ENCODE measurements around the gene TAB2.
"Not testable (repeated sequence)": the region's sequence is repeated elsewhere in the genome, so short reads cannot be mapped to it uniquely, and the experiment has no call there.

Gene TAB2

DNA sequence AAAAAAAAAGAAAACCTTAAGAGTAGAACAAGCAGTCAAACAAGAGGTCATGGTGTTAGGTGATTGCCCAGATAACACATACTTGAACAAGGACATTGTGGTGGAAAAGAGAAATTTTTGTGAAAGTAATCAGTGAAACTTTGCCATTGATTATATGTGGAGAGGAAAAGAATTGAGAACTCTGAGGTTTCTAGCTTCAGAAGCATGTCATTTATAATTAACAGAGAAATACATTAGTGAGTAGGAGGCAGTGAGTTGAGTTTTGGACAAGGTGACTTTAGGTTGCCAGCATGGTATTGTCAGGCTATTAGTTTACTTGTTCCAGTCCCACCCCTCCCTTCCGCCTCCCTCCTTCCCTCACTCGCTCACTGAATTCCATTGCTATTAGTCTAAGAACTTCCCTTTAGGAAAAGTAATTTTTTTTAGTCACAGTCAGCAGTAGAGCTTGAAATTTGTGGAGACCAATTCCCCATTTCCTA, 17.2 kb downstream of the TAB2 start:
- DNase-seq = no peak

DNA sequence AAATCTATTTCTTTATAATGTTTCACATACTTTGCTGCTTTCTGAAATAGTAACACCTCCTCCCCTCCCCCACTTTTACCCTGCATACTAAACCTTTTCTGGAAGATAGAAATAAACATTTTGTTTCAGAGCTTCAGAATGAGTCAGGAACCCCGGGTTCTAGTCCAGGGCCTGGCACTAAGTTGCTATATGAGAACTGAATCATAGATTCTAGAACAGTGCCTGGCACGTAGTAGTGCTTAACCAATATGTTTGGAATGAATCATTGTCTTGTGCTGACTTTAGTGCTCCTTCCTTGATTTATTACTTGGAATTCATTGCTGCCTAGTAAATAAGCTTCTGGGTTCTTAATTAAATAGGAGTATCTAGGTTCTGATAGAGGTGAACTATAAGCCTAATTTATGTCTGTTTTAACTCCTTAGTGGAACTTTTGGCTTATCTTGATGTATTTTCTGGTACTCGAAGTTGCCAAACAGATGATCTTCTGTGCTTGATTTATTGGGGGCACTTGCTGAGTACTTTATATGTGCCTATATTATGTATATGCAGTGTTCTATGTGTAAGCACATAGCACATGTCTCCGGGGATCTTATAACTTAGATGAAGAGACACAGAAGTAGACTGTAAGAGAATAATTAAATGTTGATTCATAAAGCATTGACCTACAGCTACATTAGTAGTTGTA, 18.6 kb downstream of the TAB2 start:
- DNase-seq = peak; percentile 41 to 48

DNA sequence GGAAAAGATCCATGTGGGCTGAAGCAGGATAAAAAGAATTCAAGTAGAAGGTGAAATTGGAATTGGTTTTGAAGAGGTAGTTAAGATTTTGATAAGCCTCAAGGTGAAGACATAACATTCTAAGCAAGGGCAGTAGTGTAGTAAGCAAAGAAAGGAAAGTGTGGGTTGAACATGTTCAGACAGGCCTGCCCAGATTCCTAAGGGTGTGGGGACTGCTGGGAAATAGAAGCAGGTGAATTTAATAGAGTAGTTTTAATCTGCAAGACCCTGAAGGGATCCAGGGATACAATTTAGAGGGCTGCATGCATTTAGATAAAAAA, 19.1 kb downstream of the TAB2 start:
- no peak for DNase-seq

DNA sequence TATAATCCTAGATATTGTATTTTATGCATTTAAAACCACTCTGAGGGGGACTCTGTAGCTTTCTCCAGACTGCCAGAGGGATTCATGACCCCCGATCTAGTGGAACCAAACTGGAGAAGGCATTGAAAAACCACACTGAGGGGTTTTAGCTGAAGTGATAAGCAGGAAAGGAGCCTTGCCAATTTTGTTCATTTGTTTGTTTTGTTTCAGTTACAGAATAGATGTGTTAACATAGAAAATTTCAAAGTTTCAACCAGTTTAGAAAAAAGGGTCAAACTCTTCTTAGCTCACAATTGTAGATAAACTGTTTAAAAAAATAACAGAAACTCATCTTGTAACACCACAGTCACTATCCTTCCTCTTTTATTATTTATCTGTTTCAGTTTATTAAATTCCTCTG, 19.8 kb downstream of the TAB2 start:
- no peak for DNase-seq

DNA sequence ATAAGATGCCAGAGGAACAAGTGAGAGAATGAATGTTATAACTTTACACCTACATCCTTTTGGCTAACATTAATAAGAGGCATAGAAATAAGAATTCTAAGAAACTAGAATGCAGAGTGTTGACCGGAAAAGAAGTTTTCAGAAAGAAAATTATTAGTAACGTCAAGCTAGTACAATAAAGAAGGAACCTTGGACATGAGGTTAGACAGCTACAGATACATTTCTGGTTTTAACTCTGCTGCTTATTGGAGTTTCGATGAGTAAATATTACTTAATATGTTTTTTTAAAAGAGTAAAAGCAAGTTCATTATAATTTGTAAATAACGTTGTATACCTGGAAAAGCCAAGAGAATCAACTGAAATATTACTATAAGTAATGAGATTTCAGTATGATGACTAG, 22.7 kb downstream of the TAB2 start:
- no peak for DNase-seq

DNA sequence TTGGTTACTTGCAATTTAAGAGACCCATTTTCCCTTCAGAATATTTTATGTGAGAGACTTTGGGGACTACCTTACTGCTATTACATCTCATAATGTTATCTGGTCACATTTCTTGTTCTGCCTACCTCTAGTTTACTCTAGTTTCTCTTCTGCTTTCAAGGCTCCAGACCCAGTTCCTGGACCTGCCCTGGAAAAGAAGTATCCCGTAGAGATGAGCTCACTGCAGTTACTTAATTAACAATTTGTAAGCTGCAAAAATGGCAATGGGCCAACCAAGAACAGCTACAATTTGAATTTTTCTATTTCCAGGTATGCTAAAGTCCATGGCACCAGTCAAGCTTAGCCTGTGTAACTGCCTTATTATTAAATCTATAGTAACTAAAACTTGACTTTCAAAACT, 25.0 kb downstream of the TAB2 start:
- DNase-seq = no peak

DNA sequence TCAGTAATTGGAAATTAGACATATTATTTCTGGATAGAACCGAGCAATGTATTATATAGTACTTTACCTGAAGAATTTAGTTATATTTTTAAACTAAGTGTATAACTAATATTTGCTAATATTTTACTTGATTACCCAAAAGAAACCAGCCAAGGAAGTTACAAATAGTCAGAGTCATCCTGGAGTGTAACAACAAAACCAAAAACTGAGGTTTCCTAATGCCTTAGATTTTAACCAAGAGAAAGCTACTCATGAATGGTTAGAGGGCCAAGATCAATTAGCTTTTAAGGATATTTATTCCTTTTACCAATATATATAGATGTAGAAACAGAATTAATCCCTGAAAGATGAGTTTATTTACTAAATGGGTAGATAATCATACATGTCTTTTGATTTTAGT, 26.0 kb downstream of the TAB2 start:
- DNase-seq = no peak

DNA sequence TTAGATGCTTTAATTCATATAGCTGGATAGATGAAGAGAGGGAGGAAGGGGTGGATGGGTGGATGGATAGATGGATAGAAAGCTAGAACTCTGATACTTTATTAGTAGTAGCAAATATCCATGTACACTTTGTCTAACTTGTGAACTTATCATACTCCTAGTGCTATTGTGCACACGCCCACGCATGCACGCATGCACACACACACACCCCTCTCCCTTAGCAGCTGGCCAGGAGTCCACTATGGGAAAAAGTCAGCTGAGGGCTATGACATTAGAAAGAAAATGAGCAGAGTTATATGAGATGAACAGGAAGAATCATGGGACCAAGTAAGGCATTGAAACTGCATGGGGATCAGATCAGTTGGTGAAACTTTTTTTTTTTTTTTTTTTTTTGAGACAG, 28.6 kb downstream of the TAB2 start:
- no peak for DNase-seq

DNA sequence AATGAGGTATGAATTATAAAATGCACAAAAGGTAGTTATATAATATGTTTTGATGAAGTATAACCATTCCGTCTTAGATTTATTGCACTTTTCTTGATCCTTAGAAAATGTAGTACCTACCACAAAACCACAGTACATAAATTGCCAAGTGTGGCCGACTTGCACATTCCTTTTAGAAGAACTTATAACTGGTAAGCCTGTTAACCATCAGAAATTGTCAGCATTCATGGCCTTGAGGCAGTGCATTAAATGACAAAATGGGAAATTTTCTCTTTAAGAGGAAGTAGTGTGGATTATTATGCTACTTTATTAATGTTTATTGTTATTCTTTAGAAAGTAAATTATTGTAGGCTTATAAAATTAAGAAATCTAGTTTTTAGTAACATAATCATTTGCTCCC, 29.6 kb downstream of the TAB2 start:
- no peak for DNase-seq

DNA sequence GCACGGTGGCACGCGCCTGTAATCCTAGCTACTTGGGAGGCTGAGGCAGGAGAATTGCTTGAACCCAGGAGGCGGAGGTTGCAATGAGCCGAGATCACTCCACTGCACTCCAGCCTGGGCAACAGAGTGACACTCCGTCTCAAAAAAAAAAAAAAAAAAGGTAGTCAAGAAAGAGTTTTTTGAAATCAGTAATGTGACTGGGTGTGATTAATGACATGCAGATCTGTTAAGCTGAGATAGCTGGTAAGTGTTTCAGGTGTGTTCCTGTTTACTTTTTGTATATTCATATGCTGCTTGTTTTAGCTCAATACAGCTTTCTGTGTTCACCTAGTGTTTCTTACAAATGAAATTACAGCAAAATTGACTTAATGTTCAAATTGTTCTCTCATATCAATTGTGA, 31.8 kb downstream of the TAB2 start:
- DNase-seq = not testable (repeated sequence)

DNA sequence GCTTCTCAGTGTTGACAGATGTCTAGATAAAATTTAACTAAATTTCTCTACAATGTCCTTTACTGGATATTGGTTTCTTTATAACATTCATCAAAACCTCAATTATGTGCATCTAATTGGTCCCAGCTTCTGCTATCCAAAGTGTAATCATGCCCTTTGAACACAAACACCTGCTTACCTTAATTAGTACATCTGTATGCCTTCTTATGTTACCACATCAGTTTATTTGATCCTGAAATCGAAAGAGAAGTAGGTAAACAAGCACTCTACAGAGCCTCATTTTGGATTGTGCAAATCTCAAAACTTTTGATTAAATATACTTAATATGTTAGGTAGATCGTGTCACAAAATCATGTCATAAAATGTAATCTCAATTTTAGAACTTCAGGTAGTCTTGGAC, 36.5 kb downstream of the TAB2 start:
- DNase-seq = no peak

DNA sequence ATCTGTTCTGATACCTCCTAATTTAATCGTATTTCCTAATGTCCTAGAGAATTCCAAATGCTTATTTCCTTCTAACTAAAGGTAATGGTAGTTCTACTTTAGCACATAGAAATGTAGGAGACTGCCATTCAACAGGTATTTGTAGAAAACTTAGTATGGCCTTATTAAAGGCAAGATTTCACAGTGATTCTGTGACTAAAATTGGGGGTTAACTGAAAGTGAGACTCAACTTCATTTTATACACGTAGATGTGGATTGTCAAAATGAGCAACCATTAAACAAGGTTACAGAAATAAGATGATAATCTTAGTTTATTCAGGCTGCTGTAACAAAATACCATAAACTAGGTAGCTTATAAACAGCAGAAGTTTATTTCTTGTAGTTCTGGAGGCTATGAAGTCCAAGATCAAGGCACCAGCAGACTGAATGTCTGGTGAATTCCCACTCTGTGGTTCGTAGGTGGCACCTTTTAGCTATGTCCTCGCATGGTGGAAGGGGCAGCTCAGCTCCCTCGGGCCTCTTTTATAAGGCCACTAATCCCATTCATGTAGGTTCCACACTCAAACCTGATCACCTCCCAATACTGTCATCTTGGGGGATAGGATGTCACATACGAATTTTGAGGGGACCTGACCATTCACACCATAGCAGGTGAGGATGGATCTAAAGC, 38.7 kb downstream of the TAB2 start:
- no peak for DNase-seq

DNA sequence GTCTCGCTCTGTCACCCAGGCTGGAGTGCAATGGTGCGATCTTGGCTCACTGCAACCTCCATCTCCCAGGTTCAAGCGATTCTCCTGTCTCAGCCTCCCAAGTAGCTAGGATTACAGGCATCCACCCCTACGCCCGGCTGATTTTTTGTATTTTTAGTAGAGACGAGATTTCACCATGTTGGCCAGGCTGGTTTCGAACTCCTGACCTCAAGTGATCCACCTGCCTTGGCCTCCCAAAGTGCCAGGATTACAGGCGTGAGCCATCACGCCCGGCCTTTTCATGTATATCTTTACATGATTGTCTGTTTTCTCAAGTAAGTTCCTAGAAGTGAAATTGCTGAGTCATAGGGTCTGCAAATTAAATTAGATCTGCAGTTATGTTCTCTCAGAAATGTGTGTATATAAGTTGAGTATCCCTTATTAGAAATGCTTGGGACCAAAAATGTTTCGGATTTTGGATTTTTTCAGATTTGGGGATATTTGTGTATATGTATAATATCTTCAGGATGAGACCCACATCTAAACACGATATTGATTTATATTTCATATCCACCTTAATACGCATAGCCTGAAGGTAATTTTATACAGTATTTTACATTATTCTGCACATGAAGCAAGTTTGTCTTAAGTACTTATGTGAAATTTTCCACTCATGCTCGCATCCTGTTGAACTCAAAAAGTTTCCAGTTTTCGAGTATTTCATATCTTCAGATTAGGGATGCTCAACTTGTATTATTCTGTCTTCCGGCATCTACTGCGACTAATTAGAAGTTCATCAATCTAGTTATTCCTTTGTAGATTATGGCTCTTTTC, 40.4 kb downstream of the TAB2 start:
- no peak for DNase-seq

DNA sequence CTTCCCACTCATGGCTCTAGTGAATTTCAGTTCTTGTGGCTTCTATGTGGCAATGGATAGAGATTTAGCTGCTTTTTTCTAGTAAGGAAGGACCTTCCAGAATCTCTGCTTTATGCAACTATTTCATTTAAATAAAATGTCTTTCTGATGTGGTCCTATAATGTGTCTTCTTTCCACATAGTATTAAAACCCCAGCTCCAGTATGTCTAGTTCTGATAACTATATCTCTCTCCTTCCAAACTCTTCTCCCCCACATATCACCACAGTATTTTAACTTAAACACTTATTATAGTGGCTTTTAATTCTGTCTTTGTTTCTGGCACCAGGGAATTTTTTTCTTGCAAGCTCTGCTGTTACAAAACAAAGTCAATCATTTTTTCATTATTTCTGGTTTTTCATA, 41.9 kb downstream of the TAB2 start:
- DNase-seq = no peak

DNA sequence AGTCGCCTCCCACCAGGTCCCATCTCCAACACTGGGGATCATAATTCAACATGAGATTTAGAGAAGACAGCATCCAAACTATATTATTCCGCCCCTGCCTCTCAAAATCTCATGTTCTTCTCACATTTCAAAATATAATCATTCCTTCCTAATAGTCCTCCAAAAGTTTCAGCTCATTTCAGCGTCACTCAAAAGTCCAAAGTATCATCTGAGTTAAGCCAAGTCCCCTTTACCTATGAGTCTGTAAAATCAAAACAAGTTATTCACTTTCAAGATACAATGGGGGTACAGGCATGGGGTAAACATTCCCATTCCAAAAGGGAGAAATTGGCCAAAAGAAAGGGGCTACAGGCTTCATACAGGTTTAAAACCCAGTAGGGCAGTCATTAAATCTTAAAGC, 43.0 kb downstream of the TAB2 start:
- no peak for DNase-seq

DNA sequence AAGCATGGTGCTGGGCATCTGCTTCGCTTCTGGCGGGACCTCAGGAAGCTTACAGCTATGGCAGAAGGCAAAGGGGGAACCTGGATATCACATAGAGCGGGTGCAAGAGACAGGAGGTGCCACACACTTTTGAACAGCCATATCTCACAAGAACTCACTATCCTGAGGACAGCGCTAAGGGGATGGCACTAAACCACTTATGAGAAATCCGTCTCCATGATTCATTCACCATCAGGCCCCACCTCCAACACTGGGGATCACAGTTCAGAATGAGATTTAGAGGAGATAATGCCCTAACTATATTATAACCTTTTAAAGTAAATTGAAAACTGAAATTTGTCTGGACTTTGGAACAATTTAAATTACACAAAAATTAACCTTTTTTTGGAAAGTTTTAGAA, 44.8 kb downstream of the TAB2 start:
- DNase-seq = no peak

DNA sequence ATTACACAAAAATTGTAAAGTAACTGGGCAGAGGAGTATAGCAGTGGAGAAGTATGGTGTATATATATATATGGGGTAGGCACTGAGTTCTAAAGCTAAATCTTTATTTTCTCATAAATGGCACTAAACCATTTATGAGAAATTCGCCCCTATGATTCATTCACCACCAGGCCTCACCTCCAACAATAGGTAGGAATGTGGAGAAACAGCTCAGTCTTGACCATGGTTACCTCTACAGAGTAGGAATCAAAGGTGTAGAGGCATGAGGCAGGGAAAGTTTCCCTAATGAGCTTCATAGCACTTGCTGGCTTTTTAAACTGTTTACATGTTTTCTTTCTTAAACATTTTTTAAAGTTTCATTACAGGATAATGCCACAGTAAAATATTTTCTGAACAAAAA, 45.6 kb downstream of the TAB2 start:
- DNase-seq = no peak

DNA sequence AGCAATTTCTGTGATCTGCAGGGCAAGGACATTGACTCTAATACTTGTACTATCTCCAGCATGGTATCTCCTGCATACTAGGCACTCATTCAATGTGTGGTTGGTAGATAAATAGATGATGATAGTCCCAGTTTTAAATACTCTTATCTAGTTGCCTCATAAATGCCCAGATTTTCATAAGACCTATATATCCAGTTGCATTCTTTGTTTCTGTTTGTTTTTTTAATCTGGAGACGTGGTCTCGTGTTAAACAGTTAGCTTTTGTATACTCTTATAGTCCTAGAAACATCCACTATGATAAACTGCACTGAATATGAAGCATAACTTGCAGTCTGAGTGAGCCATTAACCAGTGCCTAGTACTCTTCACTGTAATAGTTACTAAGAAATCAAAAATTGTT, 47.0 kb downstream of the TAB2 start:
- DNase-seq = no peak

DNA sequence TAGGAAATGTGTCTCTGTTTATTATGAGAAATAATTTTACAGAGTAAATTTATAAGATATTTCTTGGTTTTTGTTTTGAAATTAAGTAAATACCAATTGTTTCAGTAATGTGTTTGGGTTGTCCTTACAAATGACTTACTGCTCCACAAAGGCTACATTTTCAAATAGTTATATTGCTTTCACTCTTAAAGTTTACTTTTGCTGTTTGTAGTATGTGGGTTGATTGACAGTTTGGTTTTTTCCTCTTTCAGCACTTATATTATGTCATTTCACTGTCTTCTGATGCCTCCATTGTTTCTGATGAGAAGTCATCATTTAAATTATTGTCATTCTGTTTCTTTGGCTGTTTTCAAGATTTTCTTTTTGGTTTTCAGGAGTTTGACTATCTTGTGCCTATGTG, 47.7 kb downstream of the TAB2 start:
- no peak for DNase-seq

DNA sequence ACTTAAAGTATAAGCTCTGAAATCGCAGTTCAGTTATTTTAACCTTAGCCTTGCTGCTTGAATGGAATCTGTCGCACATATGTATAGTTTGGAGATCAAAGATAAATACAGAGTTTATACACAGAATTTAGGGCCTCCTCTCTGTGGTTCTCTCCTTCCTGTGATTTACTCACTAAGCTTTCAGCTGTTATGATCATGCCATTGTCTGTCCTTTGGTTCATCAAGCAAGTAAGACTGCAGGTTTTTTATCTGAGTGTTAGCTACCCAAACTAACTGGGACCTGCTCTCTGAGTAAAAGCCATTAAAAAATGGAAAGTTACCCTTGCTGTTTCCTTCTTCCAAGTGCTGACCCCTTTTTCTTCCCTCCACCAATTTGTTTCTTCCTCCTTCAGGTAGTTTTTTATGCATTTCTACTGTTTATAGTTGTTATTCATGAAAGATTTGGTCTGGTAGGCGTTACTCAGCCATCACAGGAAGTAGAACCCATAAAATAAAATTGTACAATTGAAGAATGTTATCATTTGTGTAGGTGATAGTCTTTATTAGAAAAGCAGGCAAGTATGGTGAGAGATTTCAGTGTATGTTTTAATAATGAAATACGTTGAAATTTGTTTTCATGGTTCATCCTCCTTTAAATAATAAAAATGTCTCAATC, 48.9 kb downstream of the TAB2 start:
- DNase-seq = no peak

DNA sequence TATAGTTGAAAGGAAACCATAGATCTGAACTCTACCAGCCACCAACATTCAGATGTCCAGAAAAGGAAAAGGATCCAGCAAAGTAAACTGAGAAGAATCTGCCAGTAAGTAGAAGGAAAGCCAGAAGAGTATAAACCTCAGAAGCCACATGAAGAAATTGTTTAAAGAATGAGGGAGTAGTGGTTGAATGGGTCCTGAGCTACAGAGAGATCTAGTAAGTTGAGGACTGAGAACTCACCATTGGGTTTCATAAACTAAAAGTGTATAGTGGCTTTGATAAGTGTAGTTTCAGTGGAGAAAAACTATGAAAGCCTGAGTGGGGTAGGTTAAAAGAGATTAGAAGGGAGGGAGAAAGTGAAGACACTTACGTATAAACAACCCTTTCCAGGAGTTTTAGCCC, 50.6 kb downstream of the TAB2 start:
- no peak for DNase-seq

DNA sequence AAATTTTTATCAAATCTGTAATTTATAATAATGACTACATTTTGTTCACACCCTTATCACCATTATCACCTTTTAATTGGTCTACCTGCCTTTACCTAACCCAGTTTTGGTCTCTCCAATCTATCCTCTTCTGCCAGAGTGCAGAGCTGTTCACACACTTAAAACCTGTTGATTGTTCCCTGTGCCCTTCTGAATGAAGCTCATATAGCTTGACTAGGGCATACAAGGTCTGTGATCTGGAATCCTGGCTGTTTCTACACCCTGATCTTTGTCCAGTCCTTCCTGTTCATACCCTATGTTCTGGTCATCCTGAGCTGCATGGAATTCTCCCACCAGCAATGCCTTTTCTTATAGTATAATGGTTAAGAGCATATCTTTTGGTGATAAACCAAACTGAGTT, 53.6 kb downstream of the TAB2 start:
- no peak for DNase-seq

DNA sequence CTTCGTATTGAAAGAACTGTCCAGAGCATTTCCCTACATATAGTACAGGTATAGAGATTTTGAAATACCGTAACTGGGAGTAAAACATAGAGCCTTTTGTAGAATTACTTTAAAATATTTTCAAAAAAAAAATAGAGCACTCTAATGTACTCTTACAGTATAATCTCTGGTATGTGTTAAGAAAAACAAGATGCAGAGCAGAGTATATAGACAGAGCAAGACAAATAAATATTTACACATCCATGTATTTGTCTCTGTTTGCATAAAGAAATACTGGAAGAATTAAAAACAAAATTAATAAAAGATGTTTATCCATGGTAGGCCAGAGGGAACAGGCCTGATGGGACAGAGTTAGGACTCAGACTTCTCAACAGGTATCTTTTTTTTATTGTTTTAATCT, 54.5 kb downstream of the TAB2 start:
- no peak for DNase-seq

DNA sequence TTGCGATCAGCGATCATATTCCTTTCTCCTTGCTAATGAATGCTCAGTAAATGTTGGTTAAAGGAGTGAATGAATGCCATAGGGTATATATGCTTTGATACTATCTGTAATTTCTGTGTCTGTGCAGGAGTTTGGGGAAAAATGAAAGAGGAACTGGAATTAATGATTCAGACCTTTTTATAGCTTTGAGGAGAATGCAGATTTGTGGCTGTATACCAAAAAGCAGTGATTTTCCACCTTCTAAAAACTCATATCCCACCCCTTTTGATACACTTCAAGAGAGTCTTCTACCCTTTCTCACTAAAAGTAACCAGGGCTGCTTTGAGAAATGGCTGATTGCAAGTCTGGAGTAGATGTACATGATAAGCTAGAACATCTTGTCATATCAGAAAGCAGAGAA, 56.0 kb downstream of the TAB2 start:
- no peak for DNase-seq
